HG02678 (cell line): ENCODE results near the gene FOSL1.
A peak's percentile ranks its signal among the peaks of the same experiment; 100 is the strongest.

ENCODE experiments used
- ATAC-seq: cut with Tn5 transposase; IDR thresholded peaks from one replicate; pipeline ENCODE4 v1.9.1; 2021; ENCODE audit warnings: mild to moderate bottlenecking, moderate library complexity; ENCODE audit not compliant: unreplicated experiment

Gene FOSL1

DNA sequence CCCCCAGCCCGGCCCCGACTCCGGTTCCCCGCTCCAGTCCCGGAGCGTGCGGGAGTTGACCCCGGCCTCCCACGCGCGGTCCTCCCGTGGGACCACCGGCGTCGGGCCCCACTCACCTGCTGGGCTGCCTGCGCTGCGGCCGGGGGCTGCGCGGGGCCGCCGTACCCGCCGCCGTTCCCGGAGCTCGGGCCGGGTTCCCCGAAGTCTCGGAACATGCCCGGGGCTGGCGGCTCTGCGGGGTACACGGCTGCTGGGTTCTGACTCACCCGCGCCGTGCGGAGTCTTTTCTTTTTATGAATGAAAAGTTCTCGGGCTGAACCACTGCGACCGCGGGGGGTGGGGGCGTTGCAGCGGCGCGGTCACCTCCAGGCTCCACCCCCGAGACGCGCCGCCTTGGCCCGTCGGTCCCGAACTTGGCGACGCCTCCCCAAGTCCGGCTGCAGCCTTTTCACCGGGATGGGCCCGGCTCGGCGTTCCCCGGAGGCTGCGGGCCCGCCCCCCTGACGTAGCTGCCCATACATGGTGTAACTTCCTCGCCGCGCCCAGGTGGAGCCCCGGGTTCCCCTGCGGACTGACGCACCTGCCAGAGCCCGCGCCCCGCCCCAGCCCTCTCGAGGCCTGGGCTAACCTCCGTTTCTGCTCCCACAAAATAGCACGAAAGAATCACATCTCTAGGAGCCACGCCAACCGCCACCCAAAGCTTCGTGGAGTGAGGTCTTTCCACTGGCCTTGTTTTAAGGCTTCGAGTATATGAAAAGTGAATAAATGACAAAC, at the start of gene FOSL1:
TSS of gene FOSL1 (minus strand) at position 264 of the 774 bp plus-strand sequence. CDS start at position 215, 49 bp downstream.
- ATAC-seq, result peak; percentile 81

DNA sequence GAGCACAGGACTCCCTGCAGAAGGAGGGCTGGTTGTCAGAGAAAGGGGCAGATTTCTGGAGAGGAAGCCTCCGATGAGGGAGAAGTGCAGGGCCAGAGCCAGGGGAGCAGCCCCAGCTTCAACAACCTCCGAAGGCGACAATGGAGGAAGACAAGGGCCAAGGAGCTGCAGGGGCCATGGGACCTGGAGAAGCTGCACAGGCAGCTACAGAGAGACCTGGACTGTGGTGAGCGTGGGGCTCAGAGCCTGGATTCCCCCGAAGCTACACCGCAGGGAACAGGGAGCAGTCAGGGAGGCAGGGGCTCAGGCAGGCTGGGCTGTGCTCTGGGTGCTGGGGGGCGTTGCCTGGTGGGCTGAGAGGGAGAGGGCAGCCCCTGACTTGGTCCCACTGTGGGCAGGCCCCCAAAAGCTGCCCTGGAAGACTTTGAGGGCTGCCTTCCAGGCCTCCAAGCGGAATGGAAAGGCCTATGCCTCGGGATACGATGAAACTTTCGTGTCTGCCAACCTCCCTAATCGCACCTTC, 47.5 kb upstream of the FOSL1 start:
- no peak for ATAC-seq

DNA sequence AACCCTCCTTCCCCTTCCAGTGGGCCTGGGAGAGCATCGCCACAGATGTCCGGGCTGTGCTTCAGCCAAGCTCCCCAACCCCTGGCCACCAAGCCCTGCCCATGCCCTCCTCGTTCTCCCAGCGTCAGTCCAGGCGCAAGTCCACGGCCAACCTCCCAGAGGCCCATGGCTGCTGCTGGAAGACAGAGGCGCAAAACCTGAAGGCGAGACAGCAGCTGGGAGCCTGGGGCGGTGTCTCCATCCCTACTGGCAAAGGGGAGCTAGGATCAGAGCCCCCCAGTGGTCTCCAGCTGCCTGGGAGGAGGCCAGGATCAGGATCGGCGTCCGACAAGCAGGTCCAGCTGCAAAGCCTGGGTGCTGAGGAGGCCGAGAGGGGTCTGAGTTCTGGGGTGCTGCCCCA, 46.9 kb upstream of the FOSL1 start:
- no peak for ATAC-seq

DNA sequence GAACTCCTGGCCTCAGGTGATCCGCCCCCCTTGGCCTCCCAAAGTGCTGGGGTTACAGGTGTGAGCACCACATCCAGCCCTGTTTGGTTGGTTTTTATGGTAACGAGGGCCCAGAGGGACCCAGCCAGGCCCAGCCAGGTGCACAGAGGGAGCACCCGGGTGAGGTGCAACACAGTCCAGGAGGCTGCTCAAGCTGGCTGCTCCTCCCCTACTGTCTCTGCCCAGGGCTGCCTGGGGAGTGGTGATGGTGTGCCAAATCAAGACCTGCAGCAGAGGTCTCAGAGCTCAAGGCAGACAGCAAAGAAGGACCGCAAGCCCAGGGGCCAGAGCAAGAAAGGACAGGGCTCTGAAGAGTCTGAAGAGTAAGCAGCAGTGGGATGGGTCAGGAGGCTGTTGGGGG, 46.5 kb upstream of the FOSL1 start:
- ATAC-seq, result no peak

DNA sequence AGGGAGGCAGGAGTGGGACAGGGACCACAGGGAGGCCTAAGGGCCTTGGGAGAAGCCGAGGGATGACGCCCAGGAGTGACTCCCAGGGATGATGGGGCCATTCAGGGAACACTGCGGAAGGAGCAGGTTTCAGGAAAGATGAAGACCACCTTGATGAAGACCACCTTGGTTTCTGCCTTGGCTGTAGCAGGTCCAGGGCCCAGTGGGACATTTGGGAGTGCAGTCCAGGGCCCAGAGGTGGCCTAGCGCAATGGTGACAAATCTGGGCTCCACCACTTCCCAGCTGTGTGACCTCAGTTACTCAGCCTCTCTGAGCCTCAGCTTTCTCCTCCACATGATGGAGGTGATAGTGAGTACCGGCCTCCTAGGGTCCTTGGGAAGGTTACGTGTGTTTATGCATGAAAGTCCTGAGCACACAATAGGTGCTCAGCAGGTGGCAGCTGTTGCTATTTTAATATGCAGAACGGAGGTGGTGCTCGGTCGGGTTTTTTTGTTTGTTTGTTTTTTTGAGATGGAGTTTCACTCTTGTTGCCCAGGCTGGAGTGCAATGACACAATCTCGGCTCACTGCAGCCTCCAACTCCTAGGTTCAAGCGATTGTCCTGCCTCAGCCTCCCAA, 45.9 kb upstream of the FOSL1 start:
- no peak for ATAC-seq

DNA sequence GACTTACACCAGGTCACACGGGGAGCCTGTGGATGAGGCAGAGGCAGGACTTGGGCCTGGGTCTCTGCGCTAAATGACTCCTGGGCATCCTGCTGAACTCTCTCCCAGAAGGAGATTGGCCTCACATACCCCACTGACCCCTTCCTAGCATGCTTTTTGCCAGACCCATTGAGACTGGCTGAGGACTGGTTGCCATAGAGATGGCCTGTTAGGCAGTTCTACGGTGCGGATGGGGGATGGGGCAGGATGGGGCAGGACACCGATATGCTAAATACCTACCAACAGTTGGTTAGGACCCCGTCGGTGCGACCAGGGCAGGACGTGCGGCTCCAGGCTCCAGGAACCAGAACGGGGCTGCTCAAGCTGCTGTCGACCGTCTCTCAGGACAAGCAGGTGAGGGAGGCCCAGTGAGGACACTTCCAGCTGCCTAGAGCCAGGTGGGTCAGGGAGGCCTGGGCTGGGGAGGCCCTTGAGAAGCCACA, 45.3 kb upstream of the FOSL1 start, which contains the start of gene TSGA10IP:
TSS of gene TSGA10IP (plus strand) at position 51 of the 482 bp plus-strand sequence. CDS start at position 247, 196 bp downstream.
- no peak for ATAC-seq

DNA sequence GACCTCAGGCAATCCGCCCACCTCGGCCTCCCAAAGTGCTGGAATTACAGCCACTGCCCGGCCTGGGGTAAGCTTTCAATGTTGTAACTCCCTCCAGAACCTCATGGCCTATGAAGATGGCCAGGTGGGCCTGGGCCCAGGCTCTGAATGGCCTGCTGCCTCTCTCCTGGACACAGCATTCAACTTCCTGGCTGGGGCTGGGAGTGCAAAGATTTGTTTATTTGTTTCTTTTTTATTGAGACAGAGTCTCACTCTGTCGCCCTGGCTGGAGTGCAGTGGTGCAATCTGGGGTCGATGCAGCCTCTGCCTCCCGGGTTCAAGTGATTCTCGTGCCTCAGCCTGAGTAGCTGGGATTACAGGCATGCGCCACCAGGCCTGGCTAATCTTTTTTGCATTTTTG, 44.6 kb upstream of the FOSL1 start:
- no peak for ATAC-seq

DNA sequence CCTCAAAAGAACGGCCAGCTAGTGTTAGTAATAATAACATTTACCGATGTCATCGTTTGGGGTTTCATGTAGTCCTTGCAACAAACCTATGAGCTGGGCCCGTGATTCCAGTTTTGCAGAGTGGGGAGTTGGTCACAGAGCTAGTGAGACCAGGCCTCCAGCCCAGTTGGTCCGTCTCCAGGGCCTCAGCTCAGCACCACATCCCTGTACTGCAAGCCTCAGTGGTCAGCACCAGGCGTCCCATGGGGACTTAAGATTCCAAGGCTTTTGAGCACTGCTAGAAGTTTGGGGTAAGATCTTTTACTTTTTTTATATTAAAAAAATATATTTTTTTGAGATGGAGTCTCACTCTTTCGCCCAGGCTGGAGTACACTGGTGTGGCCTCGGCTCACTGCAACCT, 44.0 kb upstream of the FOSL1 start:
- no peak for ATAC-seq

DNA sequence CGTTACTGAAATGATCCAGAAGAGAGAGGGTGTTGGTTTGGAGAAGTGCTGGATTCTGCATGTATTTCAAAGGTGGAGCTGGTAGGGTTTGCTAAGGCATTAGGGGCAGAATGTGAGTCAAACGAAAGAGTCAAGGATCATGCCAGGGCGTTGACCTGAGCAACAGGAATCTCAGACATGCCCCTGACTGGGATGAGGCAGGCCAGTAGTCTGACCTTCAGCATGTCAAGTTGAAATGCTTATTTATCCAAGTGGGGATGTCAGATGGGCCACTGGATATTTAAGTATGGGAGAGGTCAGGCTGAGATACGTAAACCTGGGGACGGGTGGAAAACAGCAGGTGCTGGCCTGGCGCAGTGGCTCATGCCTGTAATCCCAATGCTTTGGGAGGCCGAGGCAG, 42.3 kb upstream of the FOSL1 start:
- ATAC-seq, result no peak

DNA sequence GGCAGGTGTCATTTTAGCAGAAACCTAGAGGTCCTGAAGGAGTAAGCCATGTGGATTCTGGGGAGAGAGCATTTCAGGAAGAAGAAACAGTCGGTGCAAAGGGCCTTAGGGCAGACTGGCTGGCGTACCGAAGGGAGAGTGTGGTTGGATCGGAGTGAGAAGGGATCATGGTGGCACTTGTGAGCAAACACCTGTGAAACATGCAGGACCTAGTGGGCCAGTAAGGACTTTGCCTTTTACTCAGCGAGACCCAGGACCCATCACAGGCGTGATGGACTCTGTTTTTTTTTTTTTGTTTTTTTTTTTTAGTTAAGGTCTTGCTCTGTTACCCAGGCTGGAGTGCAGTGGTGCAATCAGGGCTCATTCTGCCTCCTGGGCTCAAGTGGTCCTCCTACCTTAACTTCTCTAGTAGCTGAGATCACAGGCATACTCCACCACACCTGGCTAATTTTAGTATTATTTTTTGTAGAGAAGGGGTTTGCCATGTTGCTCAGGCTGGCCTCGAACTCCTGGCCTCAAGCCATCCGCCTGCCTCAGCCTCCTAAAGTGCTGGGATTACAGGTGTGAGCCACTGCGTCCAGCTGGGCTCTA, 41.6 kb upstream of the FOSL1 start:
- ATAC-seq, result no peak

DNA sequence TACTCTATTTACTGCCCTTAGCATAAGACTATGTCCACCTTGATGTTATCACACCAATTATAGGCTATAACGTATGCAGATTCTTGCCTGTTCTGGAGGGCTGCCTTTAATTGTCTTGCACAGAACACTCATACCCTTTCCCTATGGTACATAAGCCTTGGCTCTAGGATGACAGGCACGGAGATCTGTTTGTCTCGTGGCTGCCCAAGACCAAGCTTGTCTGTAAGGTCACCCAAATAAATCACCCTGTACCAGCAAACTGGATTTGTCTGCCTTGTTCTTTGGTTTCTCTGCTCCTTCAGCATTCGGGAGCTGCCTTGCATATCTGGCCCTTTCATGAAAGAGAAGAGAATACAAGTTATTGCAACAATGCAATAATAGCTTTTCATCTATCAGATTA, 37.6 kb upstream of the FOSL1 start:
- ATAC-seq, result no peak

DNA sequence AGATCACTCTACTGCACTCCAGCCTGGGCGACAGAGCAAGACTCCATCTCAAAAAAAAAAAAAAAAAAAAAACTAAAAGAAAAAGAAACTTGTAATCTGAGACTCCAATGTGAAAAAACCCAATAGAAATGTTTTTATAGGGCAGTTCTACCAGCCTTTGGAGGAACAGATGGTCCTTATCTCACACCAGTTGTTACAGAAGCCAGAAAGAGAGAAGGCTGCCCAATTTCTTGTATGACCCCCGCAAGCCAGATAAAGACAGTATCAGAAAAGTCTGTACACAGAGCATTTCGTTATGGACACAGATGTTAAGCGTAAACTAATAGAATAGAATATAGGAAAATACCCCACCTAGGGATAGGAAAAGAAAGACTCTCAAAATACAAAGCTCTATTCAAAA, 33.8 kb upstream of the FOSL1 start:
- ATAC-seq, result no peak

DNA sequence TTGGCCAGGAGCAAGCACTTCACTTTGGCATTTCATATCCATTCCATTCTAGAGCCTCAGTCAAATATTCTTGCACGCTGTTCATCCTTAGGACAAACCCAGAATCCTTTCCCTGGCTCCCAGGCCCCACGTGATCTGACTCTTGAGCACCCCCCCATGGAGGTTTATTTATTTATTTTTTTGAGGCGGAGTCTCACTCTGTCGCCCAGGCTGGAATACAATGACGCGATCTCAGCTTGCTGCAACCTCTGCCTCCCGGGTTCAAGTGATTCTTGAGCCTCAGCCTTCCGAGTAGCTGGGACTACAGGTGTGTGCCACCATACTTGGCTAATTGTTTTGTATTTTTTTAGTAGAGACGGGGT, 32.4 kb upstream of the FOSL1 start:
- ATAC-seq, result no peak

DNA sequence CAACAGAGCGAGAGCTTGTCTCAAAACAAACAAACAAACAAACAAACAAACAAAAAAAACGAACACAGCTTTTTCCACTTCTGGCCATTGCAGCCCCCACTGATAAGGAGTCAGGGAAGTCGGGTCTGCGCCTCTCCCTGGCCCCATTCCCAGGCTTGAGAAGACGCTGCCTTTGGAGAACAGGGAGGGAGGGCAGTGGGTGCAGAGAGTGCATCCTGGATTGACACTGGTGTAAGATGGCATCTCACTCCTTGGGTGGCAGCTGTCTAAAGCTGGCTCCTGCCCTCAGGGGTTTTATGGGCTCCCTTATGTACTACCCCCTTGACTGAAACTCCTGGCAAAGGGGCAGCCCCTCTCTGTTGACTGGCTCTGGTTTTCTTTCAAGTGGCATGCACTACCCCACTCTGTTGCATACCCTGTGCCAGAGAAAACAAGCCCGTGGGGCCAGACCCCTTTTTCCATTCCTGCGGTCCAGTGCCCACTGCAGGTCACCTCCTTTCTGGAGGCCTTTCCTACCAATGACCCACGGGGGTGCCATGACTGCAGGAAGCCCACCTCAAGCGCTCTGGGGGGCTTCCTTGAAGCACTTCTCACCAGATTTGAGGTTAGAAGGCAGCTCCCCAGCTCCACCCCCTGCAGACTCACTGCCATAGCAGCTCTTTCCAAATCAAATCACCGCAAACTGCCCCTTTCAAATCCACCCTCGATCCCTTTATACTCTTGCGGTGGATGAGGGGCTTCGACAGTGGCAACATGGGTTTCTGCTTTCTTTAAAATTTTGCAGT, 31.8 kb upstream of the FOSL1 start:
- no peak for ATAC-seq

DNA sequence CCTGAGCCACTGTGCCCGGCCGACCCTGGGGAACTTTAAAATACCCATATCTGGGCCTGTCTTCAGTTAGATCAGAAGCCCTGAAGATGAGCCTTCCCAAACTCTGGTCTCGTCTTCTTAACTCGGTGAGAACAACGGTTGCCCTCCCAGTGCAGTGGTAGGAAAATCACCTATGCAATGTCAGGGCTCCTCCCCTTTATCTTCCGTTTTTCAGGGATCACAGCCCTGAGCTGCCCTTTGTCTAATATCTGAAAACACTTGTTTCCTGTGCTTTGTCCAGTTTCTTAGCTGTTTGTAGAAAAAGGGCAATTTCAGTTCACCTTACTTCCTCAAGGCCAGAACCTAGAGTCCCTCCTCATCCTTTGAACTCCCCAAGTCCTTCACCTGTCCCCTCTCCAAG, 28.5 kb upstream of the FOSL1 start:
- no peak for ATAC-seq

DNA sequence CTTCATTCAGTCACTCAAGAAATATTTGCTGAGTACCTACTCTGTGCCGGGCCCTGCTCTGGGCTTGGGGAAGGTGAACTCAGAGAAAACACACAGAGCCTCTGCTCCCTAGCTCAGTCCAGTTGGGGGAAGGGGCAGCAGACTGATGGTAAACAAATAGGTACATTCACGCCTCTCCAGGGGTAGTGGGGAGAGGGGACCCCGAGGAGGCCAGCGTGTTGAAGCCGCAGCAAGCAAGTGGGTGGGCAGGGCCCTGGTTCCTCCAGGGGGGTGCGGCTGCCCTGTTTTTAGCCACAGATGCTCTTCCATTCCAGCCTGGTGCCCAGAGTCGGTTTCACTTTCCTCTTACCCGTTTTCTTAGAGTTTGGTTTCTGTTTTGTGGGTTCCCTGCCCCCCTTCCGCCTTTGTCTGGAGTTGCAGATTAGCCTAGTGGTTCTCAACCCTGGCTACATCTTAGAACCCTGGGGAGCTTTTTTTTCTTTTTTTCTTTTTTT, 27.8 kb upstream of the FOSL1 start:
- no peak for ATAC-seq

DNA sequence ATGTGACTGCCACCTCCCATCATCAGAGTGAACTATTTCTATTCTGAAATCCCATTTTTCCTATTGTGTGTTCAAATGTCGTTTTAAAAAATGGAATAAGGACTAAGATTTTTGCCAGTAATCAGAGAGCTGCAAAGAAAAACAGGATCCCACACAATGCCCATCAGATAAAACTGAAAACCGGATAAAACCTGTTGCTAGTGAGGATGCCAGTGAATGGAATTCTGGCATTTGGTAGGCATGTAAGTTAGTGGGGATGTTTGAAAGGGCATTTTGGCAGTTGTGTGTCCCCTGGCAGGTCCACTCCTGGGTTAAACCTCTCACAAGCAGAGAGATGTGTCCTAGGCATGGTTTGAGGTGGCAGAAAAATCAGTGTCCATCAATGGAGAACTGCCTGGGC, 25.2 kb upstream of the FOSL1 start:
- no peak for ATAC-seq

DNA sequence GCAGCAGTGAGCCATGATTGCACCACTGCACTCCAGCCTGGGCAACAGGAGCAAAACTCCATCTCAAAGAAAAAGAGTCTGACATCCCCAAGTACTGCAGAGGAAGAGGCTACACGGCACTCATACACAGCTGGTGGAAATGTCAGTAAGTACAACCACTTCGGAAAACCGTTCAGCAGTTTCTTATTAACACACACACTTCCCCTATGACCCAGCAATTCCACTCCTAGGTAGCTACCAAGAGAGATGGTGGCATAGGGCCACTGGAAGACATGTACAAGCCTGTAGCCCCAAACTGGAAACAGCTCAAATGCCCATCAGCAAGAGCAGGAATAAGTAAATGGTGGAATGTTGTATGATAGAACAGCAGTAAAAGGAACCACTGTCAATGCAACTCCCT, 22.4 kb upstream of the FOSL1 start:
- ATAC-seq, result no peak

DNA sequence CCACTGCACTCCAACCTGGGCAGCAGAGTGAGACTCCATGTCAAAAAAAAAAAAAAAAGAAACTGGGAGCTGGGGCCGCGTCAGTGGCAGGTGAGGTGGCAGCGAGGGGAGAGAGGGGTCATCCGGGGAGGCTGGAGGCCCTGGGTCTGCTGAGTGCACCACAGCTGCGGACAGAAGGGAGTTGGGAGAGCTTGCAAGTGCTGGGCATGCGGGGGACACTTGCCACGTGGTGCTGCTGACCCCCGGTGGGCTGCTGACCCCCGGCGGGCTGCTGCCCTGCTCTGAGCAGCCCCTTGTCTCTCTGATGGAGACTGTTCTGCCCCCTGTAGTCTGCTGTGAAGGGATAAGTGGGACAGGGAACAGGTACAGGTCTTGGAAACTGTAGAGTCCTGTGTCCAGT, 21.7 kb upstream of the FOSL1 start:
- no peak for ATAC-seq

DNA sequence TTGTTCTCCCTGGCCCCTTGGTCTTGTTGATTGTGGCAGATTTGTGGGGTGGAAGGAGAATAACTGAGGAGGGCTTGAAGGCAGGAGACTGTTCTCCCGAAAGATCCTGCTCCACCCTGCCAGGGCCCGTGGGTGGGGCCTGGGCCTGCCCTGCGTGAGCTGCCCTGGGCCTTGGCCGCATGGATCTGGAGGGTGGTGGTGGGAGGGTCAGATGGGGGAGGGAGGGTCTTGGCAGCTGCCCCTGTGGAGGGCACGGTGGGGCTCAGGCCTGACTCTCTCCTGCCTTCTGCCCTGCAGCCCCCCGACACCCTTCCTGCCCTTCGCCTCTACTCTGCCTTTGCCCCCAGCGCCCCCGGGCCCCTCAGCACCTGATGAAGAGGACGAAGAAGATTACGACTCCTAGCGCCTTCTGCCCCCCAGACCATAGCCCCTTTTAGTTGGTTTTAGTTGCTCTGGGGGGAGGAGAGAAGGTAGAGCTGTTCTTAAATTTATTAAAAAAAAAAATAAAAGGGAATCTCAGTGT, 20.9 kb upstream of the FOSL1 start:
- no peak for ATAC-seq

DNA sequence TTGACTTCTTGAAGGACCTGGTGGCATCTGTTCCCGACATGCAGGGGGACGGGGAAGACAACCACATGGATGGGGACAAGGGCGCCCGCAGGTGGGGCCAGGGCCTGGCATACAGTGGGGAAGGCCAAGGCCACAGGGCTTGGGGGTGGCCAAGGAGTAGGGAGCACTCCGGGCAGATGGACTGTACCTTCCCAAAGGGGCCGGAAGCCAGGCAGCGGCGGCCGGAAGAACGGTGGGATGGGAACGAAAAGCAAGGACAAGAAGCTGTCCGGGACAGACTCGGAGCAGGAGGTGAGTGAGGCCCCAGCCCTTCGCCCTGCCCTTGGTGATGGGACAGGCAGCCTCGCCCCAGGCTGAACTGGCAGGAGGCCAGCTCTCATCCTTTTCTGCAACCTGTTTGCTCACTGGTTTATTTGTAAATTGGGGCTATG, 20.2 kb upstream of the FOSL1 start:
- ATAC-seq, result no peak
